ENCODE data around the gene FLOT1. TPM values are rescaled to one million over a fixed set of nuclear protein-coding genes. Genes with fewer than 3 reads are reported as not detected.
A peak's percentile ranks its signal among the peaks of the same experiment; 100 is the strongest.

The FLOT1 gene
- total and polyA plus RNA-seq, 2 of the 13 experiments (the other 11 are each of a cell fraction or from before 2014, with no cell fraction given), result 82.3 to 130 TPM

DNA sequence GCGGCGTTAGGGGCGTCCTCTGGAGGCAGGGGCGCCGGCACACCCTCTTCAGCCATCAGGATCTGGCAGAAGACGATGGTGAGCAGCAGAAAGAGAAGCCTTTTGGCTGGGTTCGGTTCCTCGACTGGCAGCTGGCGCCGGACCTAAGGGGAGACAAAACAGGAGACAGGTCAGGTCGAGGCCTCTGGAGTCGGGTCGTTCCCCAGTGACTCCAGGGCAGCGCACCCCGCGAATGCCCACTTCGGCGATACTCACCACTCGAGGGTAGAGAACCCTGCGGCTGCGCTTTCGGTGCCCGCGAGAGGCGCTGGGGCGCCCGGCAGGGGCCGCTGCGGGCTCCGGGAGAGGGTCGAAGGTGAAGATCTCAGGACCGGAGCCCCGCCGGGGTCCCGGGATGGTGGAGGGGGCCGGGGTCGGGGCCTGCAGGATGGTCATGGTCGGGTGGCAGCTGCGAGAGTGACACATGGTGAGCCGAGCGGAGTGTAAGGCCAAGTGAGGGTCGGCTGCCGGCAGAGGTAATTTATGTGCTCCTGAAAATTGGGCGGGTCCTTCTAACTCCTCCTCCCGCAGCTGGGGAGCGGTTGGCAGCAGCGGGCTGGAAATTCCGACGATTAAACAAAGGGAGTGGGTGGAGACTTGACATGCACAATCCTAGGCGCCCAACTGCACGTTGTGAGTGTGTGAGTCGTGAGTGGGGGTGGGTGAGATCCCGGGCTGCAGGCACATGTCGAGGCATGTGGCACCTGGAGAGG lies 1.7 kb upstream of the FLOT1 start, which contains the start of gene IER3 (continued):
- no peak for TF ChIP-seq PRPF4 (IDR thresholded peaks at IDR 0.05; ENCODE audit: low read depth, low read length, poor library complexity, severe bottlenecking)
- TF ChIP-seq AGO1 (IDR thresholded peaks at IDR 0.05; ENCODE audit: low read depth, low read length, poor library complexity, severe bottlenecking), result peak; percentile 64
- TF ChIP-seq, protein P1, sequence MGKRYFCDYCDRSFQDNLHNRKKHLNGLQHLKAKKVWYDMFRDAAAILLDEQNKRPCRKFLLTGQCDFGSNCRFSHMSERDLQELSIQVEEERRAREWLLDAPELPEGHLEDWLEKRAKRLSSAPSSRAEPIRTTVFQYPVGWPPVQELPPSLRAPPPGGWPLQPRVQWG (CRISPR knock-in tag; IDR thresholded peaks at IDR 0.05; ENCODE audit: borderline replicate concordance, low read depth), result no peak
- TF ChIP-seq TBX2 (CRISPR knock-in tag; IDR thresholded peaks at IDR 0.05; ENCODE audit: borderline replicate concordance), result peak; percentile 45; the same call in 1 of the 2 replicates
- TF ChIP-seq ZNF557 (CRISPR knock-in tag; IDR thresholded peaks at IDR 0.05), result no peak
- peak; percentile 83 for TF ChIP-seq ZNF12 (CRISPR knock-in tag; IDR thresholded peaks at IDR 0.05)
- peak; percentile 89 for TF ChIP-seq ZMYM4 (CRISPR knock-in tag; IDR thresholded peaks at IDR 0.05)
- peak; percentile 60; the same call in 1 of the 2 replicates for TF ChIP-seq GATAD1 (CRISPR knock-in tag; IDR thresholded peaks at IDR 0.05)
- TF ChIP-seq, protein P2, sequence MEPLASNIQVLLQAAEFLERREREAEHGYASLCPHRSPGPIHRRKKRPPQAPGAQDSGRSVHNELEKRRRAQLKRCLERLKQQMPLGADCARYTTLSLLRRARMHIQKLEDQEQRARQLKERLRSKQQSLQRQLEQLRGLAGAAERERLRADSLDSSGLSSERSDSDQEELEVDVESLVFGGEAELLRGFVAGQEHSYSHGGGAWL (CRISPR knock-in tag; IDR thresholded peaks at IDR 0.05), result peak; percentile 76
- TF ChIP-seq, protein P3, sequence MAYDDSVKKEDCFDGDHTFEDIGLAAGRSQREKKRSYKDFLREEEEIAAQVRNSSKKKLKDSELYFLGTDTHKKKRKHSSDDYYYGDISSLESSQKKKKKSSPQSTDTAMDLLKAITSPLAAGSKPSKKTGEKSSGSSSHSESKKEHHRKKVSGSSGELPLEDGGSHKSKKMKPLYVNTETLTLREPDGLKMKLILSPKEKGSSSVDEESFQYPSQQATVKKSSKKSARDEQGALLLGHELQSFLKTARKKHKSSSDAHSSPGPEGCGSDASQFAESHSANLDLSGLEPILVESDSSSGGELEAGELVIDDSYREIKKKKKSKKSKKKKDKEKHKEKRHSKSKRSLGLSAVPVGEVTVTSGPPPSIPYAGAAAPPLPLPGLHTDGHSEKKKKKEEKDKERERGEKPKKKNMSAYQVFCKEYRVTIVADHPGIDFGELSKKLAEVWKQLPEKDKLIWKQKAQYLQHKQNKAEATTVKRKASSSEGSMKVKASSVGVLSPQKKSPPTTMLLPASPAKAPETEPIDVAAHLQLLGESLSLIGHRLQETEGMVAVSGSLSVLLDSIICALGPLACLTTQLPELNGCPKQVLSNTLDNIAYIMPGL (CRISPR knock-in tag; IDR thresholded peaks at IDR 0.05; ENCODE audit: borderline replicate concordance in 1 of 2, low read depth in 1 of 2), result peak; percentile 45 to 79; a peak in 2 of 4 replicates
- TF ChIP-seq ZBTB2 (CRISPR knock-in tag; IDR thresholded peaks at IDR 0.05; ENCODE audit: low read depth), result peak; percentile 56; the same call in 1 of the 2 replicates
- peak; percentile 54; the same call in 1 of the 2 replicates for TF ChIP-seq MTF1 (CRISPR knock-in tag; IDR thresholded peaks at IDR 0.05)
- TF ChIP-seq ZNF34 (CRISPR knock-in tag; IDR thresholded peaks at IDR 0.05; ENCODE audit: borderline replicate concordance), result no peak
- TF ChIP-seq, protein P4, sequence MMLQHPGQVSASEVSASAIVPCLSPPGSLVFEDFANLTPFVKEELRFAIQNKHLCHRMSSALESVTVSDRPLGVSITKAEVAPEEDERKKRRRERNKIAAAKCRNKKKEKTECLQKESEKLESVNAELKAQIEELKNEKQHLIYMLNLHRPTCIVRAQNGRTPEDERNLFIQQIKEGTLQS (CRISPR knock-in tag; IDR thresholded peaks at IDR 0.05), result peak; percentile 70; the same call in 1 of the 2 replicates
- TF ChIP-seq HDAC6 (IDR thresholded peaks at IDR 0.05; ENCODE audit: low read depth, low read length), result no peak
- peak; percentile 82; the same call in 1 of the 2 replicates for TF ChIP-seq FOXC1 (CRISPR knock-in tag; IDR thresholded peaks at IDR 0.05; ENCODE audit: borderline replicate concordance)
- TF ChIP-seq SP1 (IDR thresholded peaks at IDR 0.05), result no peak
- TF ChIP-seq SP1 (CRISPR knock-in tag; IDR thresholded peaks at IDR 0.05), result peak; percentile 95
- no peak for TF ChIP-seq RNF2 (conservative IDR thresholded peaks at IDR 0.05; ENCODE audit: low read depth)
- no peak for TF ChIP-seq PCBP1 (IDR thresholded peaks at IDR 0.05; ENCODE audit: borderline replicate concordance, low read depth, low read length)
- TF ChIP-seq MXD1 (CRISPR knock-in tag; IDR thresholded peaks at IDR 0.05), result peak; percentile 94
- peak; percentile 95 for TF ChIP-seq CCDC6 (CRISPR knock-in tag; IDR thresholded peaks at IDR 0.05)
- no peak for TF ChIP-seq EEA1 (CRISPR knock-in tag; IDR thresholded peaks at IDR 0.05; ENCODE audit: borderline replicate concordance)
- TF ChIP-seq THYN1 (CRISPR knock-in tag; IDR thresholded peaks at IDR 0.05; ENCODE audit: borderline replicate concordance, low read depth), result no peak
- TF ChIP-seq SP2 (CRISPR knock-in tag; IDR thresholded peaks at IDR 0.05), result no peak
